ACC112 (cell line): ENCODE measurements around the gene BCAR3.
"Not testable (repeated sequence)": the region's sequence is repeated elsewhere in the genome, so short reads cannot be mapped to it uniquely, and the experiment has no call there.

Source experiments
- H2AFZ ChIP-seq: fragments of 200-600 bp; sonication (generic); one replicate; pipeline ENCODE4 v1.6.0; 2017; ENCODE audit warnings: antibody characterized with exemption, low read length; ENCODE audit not compliant: unreplicated experiment
- H3K27ac ChIP-seq: fragments of 200-600 bp; sonication (generic); 2 replicates; pipeline ENCODE4 v1.5.1; 2014; ENCODE audit warnings: low read depth, mild to moderate bottlenecking, antibody characterized with exemption, low read length, moderate library complexity
- H3K27me3 ChIP-seq: fragments of 200-600 bp; sonication (generic); 2 replicates; pipeline ENCODE4 v1.6.1; 2014; ENCODE audit warnings: mild to moderate bottlenecking, antibody characterized with exemption, low read length, moderate library complexity, mixed read lengths; ENCODE audit not compliant: insufficient read depth
- H3K36me3 ChIP-seq: fragments of 200-600 bp; sonication (generic); 2 replicates; pipeline ENCODE4 v1.6.1; 2016; ENCODE audit warnings: mild to moderate bottlenecking, antibody characterized with exemption, low read length, moderate library complexity, mixed read lengths; ENCODE audit not compliant: insufficient read depth
- H3K4me1 ChIP-seq: fragments of 200-600 bp; sonication (generic); one replicate; pipeline ENCODE4 v1.6.1; 2016; ENCODE audit warnings: low read length, mixed read lengths; ENCODE audit not compliant: insufficient read depth, unreplicated experiment, control insufficient read depth
- H3K4me3 ChIP-seq: fragments of 200-600 bp; sonication (generic); 2 replicates; pipeline ENCODE4 v1.5.1; 2014; ENCODE audit warnings: mild to moderate bottlenecking, low read depth, low read length
- H3K79me2 ChIP-seq: fragments of 200-600 bp; sonication (generic); one replicate; pipeline ENCODE4 v1.6.0; 2016; ENCODE audit warnings: low read length; ENCODE audit not compliant: control insufficient read depth, unreplicated experiment, insufficient read depth

Gene BCAR3

GRCh38 chr1:93704052-93704451 is 22.4 kb upstream of the BCAR3 start:
- Histone ChIP-seq H3K79me2 (no peaks in the 10 kb centered on the region), H3K36me3 (no peaks in the 10 kb centered on the region), H3K4me3 (no peak overlapping the region), H3K4me1 (peaks cover 45% of the 10 kb centered on the region), H2AFZ (no peak overlapping the region), H3K27ac (peak overlapping the region; percentile 13; the same call in 1 of the 2 replicates), H3K27me3 (no peaks in the 10 kb centered on the region)

- no peaks in the 10 kb centered on the region for H3K36me3 ChIP-seq
- H3K79me2 ChIP-seq, result no peaks in the 10 kb centered on the region
- no peak overlapping the region for H3K4me3 ChIP-seq
- peaks cover 44% of the 10 kb centered on the region for H3K4me1 ChIP-seq
- peak overlapping the region; percentile 13; the same call in 1 of the 2 replicates for H3K27ac ChIP-seq
- H2AFZ ChIP-seq, result no peak overlapping the region
- H3K27me3 ChIP-seq, result no peaks in the 10 kb centered on the region
Measured at GRCh38 chr1:93703643-93704042, 22.0 kb upstream of the BCAR3 start.

GRCh38 chr1:93702828-93703183 is 21.2 kb upstream of the BCAR3 start:
- H2AFZ ChIP-seq, result no peak overlapping the region
- no peaks in the 10 kb centered on the region for H3K27me3 ChIP-seq
- no peaks in the 10 kb centered on the region for H3K36me3 ChIP-seq
- H3K4me1 ChIP-seq, result peaks cover 42% of the 10 kb centered on the region
- H3K4me3 ChIP-seq, result no peak overlapping the region
- peak overlapping the region; percentile 94 for H3K27ac ChIP-seq
- H3K79me2 ChIP-seq, result no peaks in the 10 kb centered on the region

- Histone ChIP-seq H2AFZ (peak overlapping the region; percentile 4), H3K79me2 (no peaks in the 10 kb centered on the region), H3K27ac (peak overlapping the region; percentile 94), H3K27me3 (no peaks in the 10 kb centered on the region), H3K4me3 (peak overlapping the region; percentile 31; the same call in 1 of the 2 replicates), H3K4me1 (peaks cover 42% of the 10 kb centered on the region), H3K36me3 (no peaks in the 10 kb centered on the region)
Measured at GRCh38 chr1:93702111-93702827, 20.6 kb upstream of the BCAR3 start.

GRCh38 chr1:93701629-93702028 is 20.0 kb upstream of the BCAR3 start:
- Histone ChIP-seq H3K27me3 (no peaks in the 10 kb centered on the region), H3K27ac (peak overlapping the region; percentile 94), H3K36me3 (no peaks in the 10 kb centered on the region), H3K4me1 (peaks cover 42% of the 10 kb centered on the region), H2AFZ (peak overlapping the region; percentile 16), H3K79me2 (no peaks in the 10 kb centered on the region), H3K4me3 (peak overlapping the region; percentile 31; the same call in 1 of the 2 replicates)

- Histone ChIP-seq H3K4me3 (no peak overlapping the region), H2AFZ (no peak overlapping the region), H3K4me1 (peaks cover 38% of the 10 kb centered on the region), H3K27ac (peak overlapping the region; percentile 94), H3K27me3 (no peaks in the 10 kb centered on the region), H3K79me2 (no peaks in the 10 kb centered on the region), H3K36me3 (no peaks in the 10 kb centered on the region)
Measured at GRCh38 chr1:93700532-93701469, 19.2 kb upstream of the BCAR3 start.

- no peaks in the 10 kb centered on the region for H3K79me2 ChIP-seq
- H3K27me3 ChIP-seq, result no peaks in the 10 kb centered on the region
Measured at GRCh38 chr1:93699503-93700168, 18.0 kb upstream of the BCAR3 start.

GRCh38 chr1:93699049-93699384 is 17.4 kb upstream of the BCAR3 start:
- Histone ChIP-seq H2AFZ (no peak overlapping the region), H3K4me3 (no peak overlapping the region), H3K27ac (no peak overlapping the region), H3K4me1 (peaks cover 50% of the 10 kb centered on the region), H3K36me3 (no peaks in the 10 kb centered on the region), H3K27me3 (no peaks in the 10 kb centered on the region), H3K79me2 (no peaks in the 10 kb centered on the region)

More at GRCh38 chr1:93699503-93700168, 18.0 kb upstream of the BCAR3 start:
- Histone ChIP-seq H3K4me1 (peaks cover 46% of the 10 kb centered on the region), H3K27ac (no peak overlapping the region), H2AFZ (no peak overlapping the region), H3K36me3 (no peaks in the 10 kb centered on the region), H3K4me3 (no peak overlapping the region)

GRCh38 chr1:93698329-93699048 is 16.9 kb upstream of the BCAR3 start:
- no peak overlapping the region for H3K4me3 ChIP-seq
- H3K79me2 ChIP-seq, result no peaks in the 10 kb centered on the region
- H3K4me1 ChIP-seq, result peaks cover 50% of the 10 kb centered on the region
- no peaks in the 10 kb centered on the region for H3K27me3 ChIP-seq
- no peak overlapping the region for H2AFZ ChIP-seq
- no peaks in the 10 kb centered on the region for H3K36me3 ChIP-seq
- H3K27ac ChIP-seq, result no peak overlapping the region

- H3K4me3 ChIP-seq, H2AFZ ChIP-seq, H3K27ac ChIP-seq, H3K36me3 ChIP-seq, H3K79me2 ChIP-seq, H3K27me3 ChIP-seq: not testable (repeated sequence)
- H3K4me1 ChIP-seq, result peaks cover 49% of the 10 kb centered on the region
Measured at GRCh38 chr1:93697566-93697965, 15.9 kb upstream of the BCAR3 start.
